Calu3 (cell line): ENCODE measurements around the gene MCF2L2. TPM values are rescaled to one million over a fixed set of nuclear protein-coding genes. Genes with fewer than 3 reads are reported as not detected.

Experiments used
- BruUV-seq: library from RNA; stranded (reverse); fragments of 400-500 nt; replicated peaks from 2 replicates; lab custom pipeline; 2021; lab: Mats Ljungman, UMichigan
- CTCF ChIA-PET: fragments of 300-600 bp; sonication (Branson Sonifier 250); formaldehyde crosslinking; loops from one replicate; lab custom pipeline; 2022; ENCODE audit warnings: antibody characterized with exemption; lab: Charles Lee
- DNase-seq: peaks from one replicate; pipeline ENCODE4 v3.0.0; 2022
- H3K27ac Mint-ChIP-seq: one replicate; pipeline ENCODE4 v1.8.0; 2022; ENCODE audit warnings: mixed read lengths; ENCODE audit not compliant: unreplicated experiment
- H3K27me3 Mint-ChIP-seq: one replicate; pipeline ENCODE4 v1.8.0; 2022; ENCODE audit warnings: mixed read lengths; ENCODE audit not compliant: unreplicated experiment
- H3K36me3 Mint-ChIP-seq: one replicate; pipeline ENCODE4 v1.8.0; 2022; ENCODE audit warnings: mild to moderate bottlenecking, moderate library complexity, mixed read lengths; ENCODE audit not compliant: insufficient read depth, unreplicated experiment
- H3K4me1 Mint-ChIP-seq: one replicate; pipeline ENCODE4 v1.8.0; 2022; ENCODE audit warnings: mild to moderate bottlenecking, low read depth, mixed read lengths; ENCODE audit not compliant: unreplicated experiment
- H3K4me3 Mint-ChIP-seq: one replicate; pipeline ENCODE4 v1.8.0; 2022; ENCODE audit warnings: mild to moderate bottlenecking, low read depth, moderate library complexity, mixed read lengths; ENCODE audit not compliant: unreplicated experiment
- H3K9me3 Mint-ChIP-seq: one replicate; pipeline ENCODE4 v1.8.0; 2022; ENCODE audit warnings: low read depth, mixed read lengths; ENCODE audit not compliant: unreplicated experiment
- intact Hi-C: fragments of 100-400 bp; cut with micrococcal nuclease; formaldehyde crosslinking; loops from one replicate; pipeline ENCODE4 v1.10.0; 2022; ENCODE audit not compliant: unreplicated experiment
- total RNA-seq: library from RNA; stranded (reverse); gene quantifications from 2 replicates; pipeline ENCODE4 v1.2.3, GENCODE V29; 2022
- TF ChIP-seq, protein P1 (sequence below): fragments of 200-600 bp; IDR thresholded peaks from one replicate; pipeline ENCODE4 v1.8.0; 2022; ENCODE audit warnings: antibody characterized with exemption; ENCODE audit not compliant: unreplicated experiment

Gene MCF2L2
- total RNA-seq, 1 experiment from 2014 or later: 0.35 TPM

GRCh38 chr3:183295211-183295610, 133.2 kb downstream of the MCF2L2 start:
- no TSS peak for BruUV-seq
- Mint-ChIP-seq H3K36me3 (peaks cover 12% of the 10 kb centered on the region), H3K4me3 (no peak overlapping the region), H3K27me3 (no peaks in the 10 kb centered on the region), H3K27ac (peak overlapping the region; percentile 75), H3K4me1 (peaks cover 58% of the 10 kb centered on the region), H3K9me3 (peaks cover 2% of the 10 kb centered on the region)
- DNase-seq: peak; percentile 73
- TF ChIP-seq, protein P1, sequence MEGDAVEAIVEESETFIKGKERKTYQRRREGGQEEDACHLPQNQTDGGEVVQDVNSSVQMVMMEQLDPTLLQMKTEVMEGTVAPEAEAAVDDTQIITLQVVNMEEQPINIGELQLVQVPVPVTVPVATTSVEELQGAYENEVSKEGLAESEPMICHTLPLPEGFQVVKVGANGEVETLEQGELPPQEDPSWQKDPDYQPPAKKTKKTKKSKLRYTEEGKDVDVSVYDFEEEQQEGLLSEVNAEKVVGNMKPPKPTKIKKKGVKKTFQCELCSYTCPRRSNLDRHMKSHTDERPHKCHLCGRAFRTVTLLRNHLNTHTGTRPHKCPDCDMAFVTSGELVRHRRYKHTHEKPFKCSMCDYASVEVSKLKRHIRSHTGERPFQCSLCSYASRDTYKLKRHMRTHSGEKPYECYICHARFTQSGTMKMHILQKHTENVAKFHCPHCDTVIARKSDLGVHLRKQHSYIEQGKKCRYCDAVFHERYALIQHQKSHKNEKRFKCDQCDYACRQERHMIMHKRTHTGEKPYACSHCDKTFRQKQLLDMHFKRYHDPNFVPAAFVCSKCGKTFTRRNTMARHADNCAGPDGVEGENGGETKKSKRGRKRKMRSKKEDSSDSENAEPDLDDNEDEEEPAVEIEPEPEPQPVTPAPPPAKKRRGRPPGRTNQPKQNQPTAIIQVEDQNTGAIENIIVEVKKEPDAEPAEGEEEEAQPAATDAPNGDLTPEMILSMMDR: no peak
- CTCF ChIA-PET: interaction anchor here (0.6 to 1.2 kb wide), 3 partner anchors 11 to 129 kb away, joined by 3 to 4 read pairs (median 3); no protein-coding TSS in a partner anchor
- intact Hi-C loops: loop anchor here (1.0 kb wide), 1 partner anchor 11 kb away; no protein-coding TSS in a partner anchor

- H3K4me1 Mint-ChIP-seq: peaks cover 62% of the 10 kb centered on the region
- no peak overlapping the region for H3K27ac Mint-ChIP-seq
- TF ChIP-seq, protein P1: no peak
- peaks cover 12% of the 10 kb centered on the region for H3K36me3 Mint-ChIP-seq
- CTCF ChIA-PET: interaction anchor here (1.2 kb wide), 1 partner anchor 12 kb away, joined by 3 read pairs; no protein-coding TSS in a partner anchor
- no peak for DNase-seq
- H3K9me3 Mint-ChIP-seq: peaks cover 2% of the 10 kb centered on the region
- no TSS peak for BruUV-seq
- no peak overlapping the region for H3K4me3 Mint-ChIP-seq
- intact Hi-C loops: no loop called here
- H3K27me3 Mint-ChIP-seq: no peaks in the 10 kb centered on the region
These were observed 134.5 kb downstream of the MCF2L2 start for GRCh38 chr3:183293966-183294365.

DNA sequence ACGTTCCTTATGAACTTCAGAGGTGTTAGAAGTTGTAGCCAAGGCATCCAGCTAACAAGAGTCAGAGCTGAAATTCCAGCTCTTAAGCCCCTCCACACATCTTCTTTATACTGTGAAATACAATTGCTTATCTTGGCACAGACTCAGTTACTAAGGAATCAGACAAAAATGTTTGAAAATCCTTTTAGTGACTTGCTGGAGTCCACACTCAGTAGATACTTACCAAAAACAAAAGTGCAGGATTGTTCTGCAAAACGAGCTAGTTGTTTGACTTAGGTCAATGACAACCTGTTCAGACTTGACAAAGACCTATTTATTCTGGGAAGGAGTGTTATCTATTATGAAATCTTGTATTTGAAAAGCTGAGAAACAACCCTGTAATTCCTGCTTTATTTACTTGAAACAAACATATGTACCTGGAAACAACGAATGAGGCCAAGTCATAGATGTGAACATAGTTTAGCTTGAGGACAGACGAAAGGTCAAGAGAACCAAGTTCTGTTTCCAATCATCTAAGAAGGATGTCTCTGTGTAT, 136.9 kb downstream of the MCF2L2 start:
- peaks cover 13% of the 10 kb centered on the region for H3K36me3 Mint-ChIP-seq
- no peak overlapping the region for H3K4me3 Mint-ChIP-seq
- H3K4me1 Mint-ChIP-seq: peaks cover 65% of the 10 kb centered on the region
- BruUV-seq: no TSS peak
- peak overlapping the region; percentile 57 for H3K27ac Mint-ChIP-seq
- DNase-seq: no peak
- H3K27me3 Mint-ChIP-seq: no peaks in the 10 kb centered on the region
- CTCF ChIA-PET: interaction anchor here (0.7 to 1.6 kb wide), 7 partner anchors 12 to 257 kb away, joined by 3 to 9 read pairs (median 6); no protein-coding TSS in a partner anchor
- intact Hi-C loops: no loop called here
- H3K9me3 Mint-ChIP-seq: peaks cover 2% of the 10 kb centered on the region
- TF ChIP-seq, protein P1: no peak

DNA sequence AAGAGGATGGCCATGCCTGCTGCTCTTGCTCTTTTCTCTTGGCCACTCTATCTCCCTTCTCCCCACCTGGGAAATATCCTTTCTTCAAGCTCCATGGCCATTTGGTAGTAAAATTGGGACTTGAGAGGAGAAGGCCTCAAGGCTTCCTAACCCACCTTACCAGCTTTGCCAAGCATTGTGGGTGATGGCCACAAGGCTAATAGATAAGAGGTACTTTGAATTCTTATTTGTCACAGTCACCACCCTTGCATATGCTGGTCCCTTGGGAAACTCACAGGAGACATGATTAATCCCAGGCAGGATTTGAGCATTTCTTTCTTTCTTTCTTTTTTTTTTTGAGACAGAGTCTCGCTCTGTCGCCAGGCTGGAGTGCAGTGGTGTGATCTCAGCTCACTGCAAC, 138.2 kb downstream of the MCF2L2 start:
- H3K36me3 Mint-ChIP-seq: peaks cover 15% of the 10 kb centered on the region
- DNase-seq: no peak
- TF ChIP-seq, protein P1: no peak
- CTCF ChIA-PET: interaction anchor here (0.6 kb wide), 1 partner anchor 782 kb away, joined by 4 read pairs; no protein-coding TSS in a partner anchor
- H3K4me3 Mint-ChIP-seq: no peak overlapping the region
- no peaks in the 10 kb centered on the region for H3K27me3 Mint-ChIP-seq
- no peaks in the 10 kb centered on the region for H3K9me3 Mint-ChIP-seq
- H3K27ac Mint-ChIP-seq: no peak overlapping the region
- BruUV-seq: no TSS peak
- H3K4me1 Mint-ChIP-seq: peaks cover 65% of the 10 kb centered on the region
- intact Hi-C loops: no loop called here
